Measurements from ENCODE around the gene SOX8.
"Not testable (repeated sequence)": the region's sequence is repeated elsewhere in the genome, so short reads cannot be mapped to it uniquely, and the experiment has no call there.

The SOX8 gene

GRCh38 chr16:981695-982144 is at the start of gene SOX8:
Gene SOX8 (plus strand): TSS chr16:981770. CDS start chr16:981923, 153 bp downstream.
- DNase-seq, result no peak

GRCh38 chr16:932831-933330 is 48.7 kb upstream of the SOX8 start:
- DNase-seq, result no peak

- no peak for DNase-seq
Observed at GRCh38 chr16:933581-933980, 48.0 kb upstream of the SOX8 start.

GRCh38 chr16:934178-934577 is 47.4 kb upstream of the SOX8 start:
- DNase-seq, result no peak

GRCh38 chr16:935684-936083 is 45.9 kb upstream of the SOX8 start:
- no peak for DNase-seq

GRCh38 chr16:937311-937710 is 44.3 kb upstream of the SOX8 start:
- no peak for DNase-seq

- DNase-seq, result no peak
Observed at GRCh38 chr16:937723-938122, 43.8 kb upstream of the SOX8 start.

GRCh38 chr16:938136-938535 is 43.4 kb upstream of the SOX8 start:
- DNase-seq, result no peak

GRCh38 chr16:938752-939151 is 42.8 kb upstream of the SOX8 start:
- DNase-seq, result no peak

- DNase-seq, result no peak
Observed at GRCh38 chr16:939311-939710, 42.3 kb upstream of the SOX8 start.

- DNase-seq, result no peak
Observed at GRCh38 chr16:939941-940340, 41.6 kb upstream of the SOX8 start.

- DNase-seq, result no peak
Observed at GRCh38 chr16:942436-943060, 39.0 kb upstream of the SOX8 start.

- DNase-seq, result no peak
Observed at GRCh38 chr16:943971-944370, 37.6 kb upstream of the SOX8 start.

- no peak for DNase-seq
Observed at GRCh38 chr16:945271-946047, 36.1 kb upstream of the SOX8 start.

- no peak for DNase-seq
Observed at GRCh38 chr16:946048-946395, 35.5 kb upstream of the SOX8 start.

GRCh38 chr16:947255-947921 is 34.2 kb upstream of the SOX8 start:
- DNase-seq, result no peak

GRCh38 chr16:947922-948303 is 33.7 kb upstream of the SOX8 start:
- not testable (repeated sequence) for DNase-seq

- DNase-seq, result not testable (repeated sequence)
Observed at GRCh38 chr16:948767-949166, 32.8 kb upstream of the SOX8 start.

- DNase-seq, result not testable (repeated sequence)
Observed at GRCh38 chr16:950733-951573, 30.6 kb upstream of the SOX8 start.

GRCh38 chr16:951660-952301 is 29.8 kb upstream of the SOX8 start:
- DNase-seq, result no peak

GRCh38 chr16:952321-952720 is 29.2 kb upstream of the SOX8 start:
- no peak for DNase-seq

GRCh38 chr16:953818-954217 is 27.8 kb upstream of the SOX8 start:
- not testable (repeated sequence) for DNase-seq
